ENCODE measurements around the gene POM121L2.

POM121L2 gene

DNA sequence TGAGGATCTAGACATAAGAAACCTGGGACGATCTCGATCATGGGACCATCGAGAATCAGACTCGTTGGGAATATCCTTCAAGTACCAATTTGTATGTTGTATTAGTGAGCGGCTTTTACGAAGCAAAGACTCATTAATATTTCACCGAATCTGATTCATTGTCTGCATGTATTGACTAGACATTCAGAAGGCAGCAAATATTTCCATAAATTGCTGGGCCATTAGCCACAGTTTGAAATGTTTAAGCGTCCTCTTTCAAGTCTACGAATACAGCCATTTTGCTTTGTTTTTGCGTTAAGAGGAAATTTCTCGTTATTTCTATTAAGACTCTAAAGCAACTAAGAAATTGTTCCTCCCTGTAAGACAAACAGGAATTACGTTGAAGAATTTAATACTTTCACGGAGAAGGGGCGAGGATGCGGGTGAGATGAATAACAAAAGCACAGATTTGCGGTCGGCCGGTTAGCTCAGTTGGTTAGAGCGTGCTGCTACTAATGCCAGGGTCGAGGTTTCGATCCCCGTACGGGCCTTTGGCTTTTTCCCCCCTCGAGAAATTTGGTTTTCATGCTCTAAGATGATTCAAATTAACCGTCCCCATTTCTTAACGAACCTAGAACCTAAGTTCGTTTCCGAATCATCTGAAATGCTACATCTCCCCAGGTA, 18.5 kb downstream of the POM121L2 start:
- H3K4me1 ChIP-seq (ENCODE audit: control insufficient read depth, insufficient read depth, low read length) = no peaks in the 10 kb centered on the region
- H3K9me3 ChIP-seq (ENCODE audit: control insufficient read depth in 2 of 2, low read length in 2 of 2) = peaks cover 5 to 10% of the 10 kb centered on the region in 2 donors
- H3K27me3 ChIP-seq (ENCODE audit: control insufficient read depth in 1 of 2, insufficient read depth in 2 of 2, low read length in 2 of 2) = peaks cover 54 to 85% of the 10 kb centered on the region in 2 donors
- H3K9ac ChIP-seq (ENCODE audit: low read length in 2 of 2) = no peak overlapping the region
- H3K4me3 ChIP-seq (ENCODE audit: low read length in 2 of 2) = no peak overlapping the region
- H3K27ac ChIP-seq (ENCODE audit: low read length) = no peak overlapping the region
- H3K36me3 ChIP-seq (ENCODE audit: control insufficient read depth in 2 of 2, insufficient read depth in 2 of 2, low read length in 2 of 2) = no peaks in the 10 kb centered on the region

DNA sequence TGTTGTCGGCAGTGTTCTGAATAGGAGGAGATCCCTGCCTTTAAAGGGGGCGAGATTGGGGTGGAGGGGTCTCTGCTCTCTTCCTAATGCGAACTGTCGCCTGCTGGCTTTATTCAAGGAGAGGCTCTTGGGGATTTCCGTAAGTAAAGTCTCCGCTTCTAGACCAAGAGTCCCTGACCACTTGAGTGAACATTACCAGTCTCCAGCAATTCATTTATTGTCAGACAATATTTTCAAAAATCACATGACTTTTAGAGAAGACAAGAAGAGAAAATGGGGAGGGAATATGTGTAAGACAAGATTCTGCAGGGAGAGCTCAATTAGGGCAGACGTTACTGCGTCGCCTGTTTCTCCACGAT, 21.2 kb downstream of the POM121L2 start:
- H3K9ac ChIP-seq (ENCODE audit: low read length in 2 of 2) = no peak overlapping the region
- H3K27me3 ChIP-seq (ENCODE audit: control insufficient read depth in 1 of 2, insufficient read depth in 2 of 2, low read length in 2 of 2) = peaks cover 55 to 84% of the 10 kb centered on the region in 2 donors
- no peak overlapping the region for H3K4me3 ChIP-seq (ENCODE audit: low read length in 2 of 2)
- H3K9me3 ChIP-seq (ENCODE audit: control insufficient read depth in 2 of 2, low read length in 2 of 2) = peaks cover 9 to 17% of the 10 kb centered on the region in 2 donors
- no peak overlapping the region for H3K27ac ChIP-seq (ENCODE audit: low read length)
- no peaks in the 10 kb centered on the region for H3K36me3 ChIP-seq (ENCODE audit: control insufficient read depth in 2 of 2, insufficient read depth in 2 of 2, low read length in 2 of 2)
- H3K4me1 ChIP-seq (ENCODE audit: control insufficient read depth, insufficient read depth, low read length) = no peaks in the 10 kb centered on the region

DNA sequence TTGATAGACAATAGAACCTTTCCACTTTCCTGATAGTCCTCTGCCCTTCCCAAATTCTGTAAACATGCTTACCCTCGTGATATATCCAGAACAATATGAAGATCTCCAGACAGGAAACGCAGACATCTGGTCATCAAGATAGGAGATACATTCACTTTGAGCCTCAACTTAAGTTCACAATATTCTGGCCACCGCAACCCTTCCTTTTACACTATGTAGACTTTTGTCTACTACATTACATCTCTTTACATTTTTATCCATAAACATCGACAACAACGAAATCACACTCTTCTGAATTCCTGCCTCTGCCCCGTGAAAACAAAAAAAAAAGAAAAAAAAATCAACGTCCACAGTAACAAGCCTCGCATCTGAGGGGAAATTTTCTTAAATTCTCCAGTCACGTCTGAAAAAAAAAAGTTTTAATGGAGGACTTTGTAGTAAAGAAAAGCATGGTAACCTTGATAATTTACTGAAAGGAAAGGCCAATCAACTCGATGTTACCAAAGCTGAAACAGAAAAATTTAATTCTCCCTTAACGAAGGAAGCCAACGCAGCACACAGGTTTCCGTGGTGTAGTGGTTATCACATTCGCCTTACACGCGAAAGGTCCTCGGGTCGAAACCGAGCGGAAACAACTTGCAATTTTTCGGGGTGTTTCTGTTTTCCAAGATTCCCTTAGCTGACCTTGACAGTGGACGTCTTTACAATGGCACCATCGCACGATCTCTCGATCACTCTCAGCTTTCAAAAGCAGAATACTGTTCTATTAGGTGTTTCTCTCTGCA, 21.8 kb downstream of the POM121L2 start:
- Histone ChIP-seq H3K9ac (ENCODE audit: low read length in 2 of 2) (no peak overlapping the region), H3K9me3 (ENCODE audit: control insufficient read depth in 2 of 2, low read length in 2 of 2) (peaks cover 9 to 20% of the 10 kb centered on the region in 2 donors), H3K4me3 (ENCODE audit: low read length in 2 of 2) (no peak overlapping the region), H3K27me3 (ENCODE audit: control insufficient read depth in 1 of 2, insufficient read depth in 2 of 2, low read length in 2 of 2) (peaks cover 51 to 78% of the 10 kb centered on the region in 2 donors), H3K27ac (ENCODE audit: low read length) (no peak overlapping the region), H3K4me1 (ENCODE audit: control insufficient read depth, insufficient read depth, low read length) (no peaks in the 10 kb centered on the region), H3K36me3 (ENCODE audit: control insufficient read depth in 2 of 2, insufficient read depth in 2 of 2, low read length in 2 of 2) (no peaks in the 10 kb centered on the region)

DNA sequence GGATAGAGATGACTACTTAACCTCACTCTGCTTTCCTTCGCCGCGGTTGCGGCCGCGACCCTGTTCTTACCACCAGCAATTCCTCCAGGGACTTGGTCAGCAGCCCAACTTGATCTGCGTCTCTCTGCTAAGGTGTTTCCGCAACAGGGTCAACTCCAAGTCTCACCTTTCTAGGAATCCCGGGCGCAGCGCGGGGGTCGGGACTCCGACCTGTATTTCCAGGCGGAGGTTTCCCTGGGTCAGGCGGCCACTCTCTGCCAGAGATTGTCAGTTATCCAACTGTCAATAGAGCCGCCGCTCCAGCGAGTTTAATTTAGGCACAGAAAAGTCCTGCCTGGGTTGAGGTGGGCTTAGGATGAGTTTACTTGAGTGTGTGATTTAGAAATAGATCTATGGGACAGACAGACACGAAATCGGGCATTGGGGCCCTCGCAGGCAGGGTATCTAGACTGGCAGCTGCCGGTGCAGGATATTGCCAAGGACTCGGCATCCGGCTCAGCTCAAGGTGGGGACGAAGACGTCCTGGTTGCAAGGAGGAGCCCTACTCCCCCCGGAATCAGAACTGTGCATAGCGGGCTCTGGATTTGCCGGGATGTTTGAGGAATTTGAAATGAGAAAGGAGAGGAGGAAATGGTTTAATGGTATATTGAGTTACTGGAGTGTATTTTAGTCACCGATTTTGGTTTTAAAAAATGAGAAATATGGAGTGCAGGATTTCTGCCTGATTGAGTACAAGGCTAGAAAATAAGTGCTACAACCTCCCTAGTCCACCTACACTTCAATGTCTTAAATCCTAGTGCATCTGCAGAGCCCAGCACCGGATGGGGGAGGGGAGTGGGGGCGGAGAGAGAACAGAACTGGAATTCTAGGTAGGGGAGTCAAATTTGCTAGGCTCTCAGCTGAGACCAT, 23.7 kb downstream of the POM121L2 start:
- H3K9ac ChIP-seq (ENCODE audit: low read length in 2 of 2) = no peak overlapping the region
- H3K36me3 ChIP-seq (ENCODE audit: control insufficient read depth in 2 of 2, insufficient read depth in 2 of 2, low read length in 2 of 2) = no peaks in the 10 kb centered on the region
- no peak overlapping the region for H3K4me3 ChIP-seq (ENCODE audit: low read length in 2 of 2)
- no peaks in the 10 kb centered on the region for H3K4me1 ChIP-seq (ENCODE audit: control insufficient read depth, insufficient read depth, low read length)
- H3K27ac ChIP-seq (ENCODE audit: low read length) = no peak overlapping the region
- H3K27me3 ChIP-seq (ENCODE audit: control insufficient read depth in 1 of 2, insufficient read depth in 2 of 2, low read length in 2 of 2) = peaks cover 58 to 76% of the 10 kb centered on the region in 2 donors
- peaks cover 9 to 18% of the 10 kb centered on the region in 2 donors for H3K9me3 ChIP-seq (ENCODE audit: control insufficient read depth in 2 of 2, low read length in 2 of 2)

DNA sequence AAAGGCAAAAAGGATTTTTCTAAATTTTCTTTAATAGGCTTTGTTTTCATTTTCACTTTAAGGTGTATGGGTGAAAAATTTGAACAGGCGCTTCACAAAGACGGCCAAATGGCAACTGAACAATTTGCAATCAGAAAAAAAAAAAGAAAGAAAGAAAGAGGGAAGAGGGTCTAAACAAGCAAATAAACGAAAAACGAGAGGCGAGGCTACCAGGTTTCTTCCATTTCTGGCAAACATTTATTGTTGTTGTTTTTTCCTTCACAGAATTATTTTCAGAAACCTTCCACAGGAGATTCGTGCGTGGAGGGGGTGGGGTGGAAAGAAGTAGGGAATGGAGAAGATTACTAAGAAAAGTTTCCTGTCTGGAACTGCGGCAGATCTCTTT, 24.3 kb downstream of the POM121L2 start:
- H3K9ac ChIP-seq (ENCODE audit: low read length in 2 of 2) = no peak overlapping the region
- peaks cover 9 to 23% of the 10 kb centered on the region in 2 donors for H3K9me3 ChIP-seq (ENCODE audit: control insufficient read depth in 2 of 2, low read length in 2 of 2)
- peaks cover 61 to 77% of the 10 kb centered on the region in 2 donors for H3K27me3 ChIP-seq (ENCODE audit: control insufficient read depth in 1 of 2, insufficient read depth in 2 of 2, low read length in 2 of 2)
- no peak overlapping the region for H3K27ac ChIP-seq (ENCODE audit: low read length)
- no peaks in the 10 kb centered on the region for H3K4me1 ChIP-seq (ENCODE audit: control insufficient read depth, insufficient read depth, low read length)
- H3K36me3 ChIP-seq (ENCODE audit: control insufficient read depth in 2 of 2, insufficient read depth in 2 of 2, low read length in 2 of 2) = no peaks in the 10 kb centered on the region
- H3K4me3 ChIP-seq (ENCODE audit: low read length in 2 of 2) = no peak overlapping the region

DNA sequence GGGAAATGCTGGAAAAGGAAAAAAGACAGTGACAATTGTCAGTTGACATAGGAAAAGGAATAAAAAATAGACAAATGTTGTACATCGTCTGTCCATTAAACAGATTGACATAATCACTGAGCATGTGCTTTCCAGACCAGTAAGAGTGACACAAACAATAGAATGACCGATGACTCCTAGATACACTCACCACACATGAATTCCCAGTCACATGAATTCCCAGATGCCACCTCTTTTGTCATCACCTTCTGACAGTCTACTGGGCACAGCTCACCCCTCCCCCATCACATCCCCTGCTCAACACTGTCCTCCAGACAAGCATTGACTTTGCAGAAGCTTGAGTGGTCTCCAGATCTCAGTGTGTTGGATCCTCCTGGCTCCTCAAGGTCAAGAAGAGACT, 25.9 kb downstream of the POM121L2 start:
- H3K36me3 ChIP-seq (ENCODE audit: control insufficient read depth in 2 of 2, insufficient read depth in 2 of 2, low read length in 2 of 2) = no peaks in the 10 kb centered on the region
- peaks cover 9 to 20% of the 10 kb centered on the region in 2 donors for H3K9me3 ChIP-seq (ENCODE audit: control insufficient read depth in 2 of 2, low read length in 2 of 2)
- H3K27ac ChIP-seq (ENCODE audit: low read length) = no peak overlapping the region
- H3K9ac ChIP-seq (ENCODE audit: low read length in 2 of 2) = no peak overlapping the region
- H3K27me3 ChIP-seq (ENCODE audit: control insufficient read depth in 1 of 2, insufficient read depth in 2 of 2, low read length in 2 of 2) = peaks cover 57 to 79% of the 10 kb centered on the region in 2 donors
- H3K4me3 ChIP-seq (ENCODE audit: low read length in 2 of 2) = no peak overlapping the region
- H3K4me1 ChIP-seq (ENCODE audit: control insufficient read depth, insufficient read depth, low read length) = no peaks in the 10 kb centered on the region

DNA sequence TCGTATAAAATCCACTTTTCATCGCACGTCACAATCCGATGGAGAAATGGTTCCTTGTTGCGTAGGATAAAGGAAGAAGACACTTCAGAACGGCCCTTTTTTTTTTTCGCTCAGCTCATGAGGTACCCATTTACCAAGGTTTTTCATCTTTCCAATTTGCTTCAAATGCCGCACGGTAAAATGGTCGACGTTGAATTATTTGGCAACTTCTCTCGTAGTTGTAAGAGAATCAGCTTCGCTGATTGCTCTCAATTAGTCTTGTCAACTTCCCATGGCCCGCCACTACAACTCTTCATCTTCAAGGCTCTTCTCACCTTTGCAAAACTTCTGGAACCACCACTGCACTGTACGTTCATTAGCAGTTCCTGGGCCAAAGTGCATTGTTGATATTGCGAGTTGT, 28.8 kb downstream of the POM121L2 start:
- no peak overlapping the region for H3K27ac ChIP-seq (ENCODE audit: low read length)
- peaks cover 4 to 23% of the 10 kb centered on the region in 2 donors for H3K9me3 ChIP-seq (ENCODE audit: control insufficient read depth in 2 of 2, low read length in 2 of 2)
- peaks cover 52 to 74% of the 10 kb centered on the region in 2 donors for H3K27me3 ChIP-seq (ENCODE audit: control insufficient read depth in 1 of 2, insufficient read depth in 2 of 2, low read length in 2 of 2)
- H3K4me1 ChIP-seq (ENCODE audit: control insufficient read depth, insufficient read depth, low read length) = no peaks in the 10 kb centered on the region
- no peak overlapping the region for H3K4me3 ChIP-seq (ENCODE audit: low read length in 2 of 2)
- no peak overlapping the region for H3K9ac ChIP-seq (ENCODE audit: low read length in 2 of 2)
- no peaks in the 10 kb centered on the region for H3K36me3 ChIP-seq (ENCODE audit: control insufficient read depth in 2 of 2, insufficient read depth in 2 of 2, low read length in 2 of 2)

DNA sequence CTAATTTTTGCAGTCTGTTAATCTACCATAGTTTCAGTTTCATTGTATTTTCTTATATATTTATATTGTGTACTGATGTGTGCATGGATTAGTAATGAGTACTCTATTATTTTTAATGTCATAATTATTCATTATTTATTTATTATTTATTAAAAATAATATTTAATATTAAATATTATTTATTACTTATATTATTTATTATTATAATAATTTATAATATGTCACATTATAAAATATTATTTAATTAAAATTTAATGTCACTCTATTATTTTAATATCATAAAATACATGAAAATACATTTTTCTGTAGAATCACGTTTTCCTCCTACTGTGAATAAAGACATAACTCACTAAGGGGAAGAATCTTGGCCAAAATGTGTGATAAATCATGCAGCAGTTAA, 30.5 kb downstream of the POM121L2 start:
- Histone ChIP-seq H3K27me3 (ENCODE audit: control insufficient read depth in 1 of 2, insufficient read depth in 2 of 2, low read length in 2 of 2) (peaks cover 54 to 64% of the 10 kb centered on the region in 2 donors), H3K9ac (ENCODE audit: low read length in 2 of 2) (no peak overlapping the region), H3K4me1 (ENCODE audit: control insufficient read depth, insufficient read depth, low read length) (no peaks in the 10 kb centered on the region), H3K36me3 (ENCODE audit: control insufficient read depth in 2 of 2, insufficient read depth in 2 of 2, low read length in 2 of 2) (no peaks in the 10 kb centered on the region), H3K27ac (ENCODE audit: low read length) (no peak overlapping the region), H3K9me3 (ENCODE audit: control insufficient read depth in 2 of 2, low read length in 2 of 2) (peaks cover 4 to 23% of the 10 kb centered on the region in 2 donors), H3K4me3 (ENCODE audit: low read length in 2 of 2) (no peak overlapping the region)

DNA sequence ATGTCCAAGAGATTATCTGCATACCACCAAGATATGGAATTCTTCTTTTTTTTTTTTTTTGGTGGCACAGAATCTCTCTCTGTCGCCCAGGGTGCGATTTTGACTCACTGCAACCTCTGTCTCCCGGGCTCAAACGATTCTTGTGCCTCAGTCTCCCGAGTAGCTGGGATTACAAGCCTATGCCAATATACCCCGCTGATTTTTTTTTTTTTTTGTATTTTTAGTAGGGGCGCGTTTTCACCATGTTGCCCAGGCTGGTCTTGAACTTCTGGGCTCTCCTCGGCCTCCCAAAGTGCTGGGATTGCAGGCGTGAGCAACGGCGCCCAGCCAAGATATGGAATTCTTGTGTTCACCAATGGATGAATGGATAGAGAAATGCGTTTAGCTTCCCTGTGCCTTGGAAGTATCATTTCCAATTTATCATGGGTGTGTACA, 31.0 kb downstream of the POM121L2 start:
- Histone ChIP-seq H3K9ac (ENCODE audit: low read length in 2 of 2) (no peak overlapping the region), H3K9me3 (ENCODE audit: control insufficient read depth in 2 of 2, low read length in 2 of 2) (peaks cover under 1 to 20% of the 10 kb centered on the region in 2 donors), H3K27ac (ENCODE audit: low read length) (no peak overlapping the region), H3K4me3 (ENCODE audit: low read length in 2 of 2) (no peak overlapping the region), H3K4me1 (ENCODE audit: control insufficient read depth, insufficient read depth, low read length) (no peaks in the 10 kb centered on the region), H3K27me3 (ENCODE audit: control insufficient read depth in 1 of 2, insufficient read depth in 2 of 2, low read length in 2 of 2) (peaks cover 52 to 65% of the 10 kb centered on the region in 2 donors), H3K36me3 (ENCODE audit: control insufficient read depth in 2 of 2, insufficient read depth in 2 of 2, low read length in 2 of 2) (no peaks in the 10 kb centered on the region)

DNA sequence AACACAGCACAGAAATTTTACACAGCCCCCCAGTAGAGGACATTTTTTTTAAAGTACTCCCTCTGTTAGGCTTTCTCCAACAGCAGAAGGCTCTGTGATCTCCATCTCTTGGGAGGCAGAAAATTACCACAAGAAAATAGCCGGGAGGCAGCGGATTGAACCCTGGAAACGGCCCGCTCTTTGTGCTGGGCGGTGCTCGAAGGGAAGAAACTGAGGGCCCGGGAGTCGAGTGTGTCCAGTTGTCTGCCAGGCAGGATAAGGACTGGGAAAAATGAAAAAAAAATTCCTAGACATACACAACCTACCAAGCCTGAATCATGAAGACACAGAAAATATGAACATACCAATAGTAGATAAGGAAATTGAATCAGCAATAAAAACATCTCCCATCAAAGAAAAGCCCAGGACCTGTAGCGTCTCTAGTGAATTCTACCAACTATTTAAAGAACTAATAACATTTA, 31.5 kb downstream of the POM121L2 start:
- H3K36me3 ChIP-seq (ENCODE audit: control insufficient read depth in 2 of 2, insufficient read depth in 2 of 2, low read length in 2 of 2) = no peaks in the 10 kb centered on the region
- H3K9ac ChIP-seq (ENCODE audit: low read length in 2 of 2) = no peak overlapping the region
- H3K27me3 ChIP-seq (ENCODE audit: control insufficient read depth in 1 of 2, insufficient read depth in 2 of 2, low read length in 2 of 2) = peaks cover 49 to 69% of the 10 kb centered on the region in 2 donors
- H3K9me3 ChIP-seq (ENCODE audit: control insufficient read depth in 2 of 2, low read length in 2 of 2) = peaks cover 0 to 14% of the 10 kb centered on the region in 2 donors
- H3K4me3 ChIP-seq (ENCODE audit: low read length in 2 of 2) = no peak overlapping the region
- H3K4me1 ChIP-seq (ENCODE audit: control insufficient read depth, insufficient read depth, low read length) = no peaks in the 10 kb centered on the region
- H3K27ac ChIP-seq (ENCODE audit: low read length) = no peak overlapping the region

All from stomach smooth muscle (tissue), 2 donors.